Measurements from ENCODE around the gene HOXD10.

GRCh38 chr2:176154576-176155252, 38.1 kb downstream of the HOXD10 start:
- TF ChIP-seq CTCF (IDR thresholded peaks at IDR 0.05) (no peak), EZH2phosphoT487 (IDR thresholded peaks at IDR 0.05) (no peak), EZH2 (IDR thresholded peaks at IDR 0.05) (no peak)
